GM23338 (cell line): ENCODE measurements around the gene LRFN4. TPM values are rescaled to one million over a fixed set of nuclear protein-coding genes. Genes with fewer than 3 reads are reported as not detected.
A peak's percentile ranks its signal among the peaks of the same experiment; 100 is the strongest.

Experiments
- ATAC-seq: fragments of 200-7000 bp; cut with Tn5 transposase; 3 replicates; pipeline ENCODE4 v1.9.1; 2020
- DNase-seq: peaks from one replicate; pipeline ENCODE4 v3.0.0-alpha.2; 2015; ENCODE audit warnings: low spot score
- H2AFZ ChIP-seq: fragments of 200-600 bp; sonication (generic); 2 replicates; pipeline ENCODE4 v1.8.0; 2016; ENCODE audit warnings: antibody characterized with exemption, mild to moderate bottlenecking, moderate library complexity
- H3F3A ChIP-seq: fragments of 200-600 bp; sonication (generic); replicated peaks from 2 replicates; pipeline ENCODE4 v1.8.0; 2017; ENCODE audit warnings: antibody characterized with exemption, mixed run types, low read depth
- H3K27ac ChIP-seq: fragments of 200-600 bp; sonication (generic); 2 replicates; pipeline ENCODE4 v1.6.1; 2016; ENCODE audit warnings: low read depth
- H3K27me3 ChIP-seq: fragments of 200-600 bp; sonication (generic); 2 replicates; pipeline ENCODE4 v1.8.0; 2016; ENCODE audit warnings: mild to moderate bottlenecking, mixed run types, moderate library complexity; ENCODE audit not compliant: insufficient read depth
- H3K36me3 ChIP-seq: fragments of 200-600 bp; sonication (generic); 2 replicates; pipeline ENCODE4 v1.8.0; 2016; ENCODE audit warnings: mild to moderate bottlenecking; ENCODE audit not compliant: insufficient read depth
- H3K4me1 ChIP-seq: fragments of 200-600 bp; sonication (generic); 2 replicates; pipeline ENCODE4 v1.8.0; 2016; ENCODE audit warnings: mild to moderate bottlenecking, moderate library complexity; ENCODE audit not compliant: insufficient read depth
- H3K4me2 ChIP-seq: fragments of 200-600 bp; sonication (generic); 2 replicates; pipeline ENCODE4 v1.7.1; 2017; ENCODE audit warnings: mixed run types
- H3K4me3 ChIP-seq: fragments of 200-600 bp; sonication (generic); 2 replicates; pipeline ENCODE4 v1.6.1; 2016; ENCODE audit warnings: mixed run types
- H3K79me2 ChIP-seq: fragments of 200-600 bp; sonication (generic); replicated peaks from 2 replicates; pipeline ENCODE4 v1.8.0; 2017; ENCODE audit warnings: mild to moderate bottlenecking; ENCODE audit not compliant: insufficient read depth
- H3K9me2 ChIP-seq: fragments of 200-600 bp; sonication (generic); 2 replicates; pipeline ENCODE4 v1.8.0; 2017; ENCODE audit not compliant: insufficient read depth
- H4K20me1 ChIP-seq: fragments of 200-600 bp; sonication (generic); replicated peaks from 2 replicates; pipeline ENCODE4 v1.8.0; 2017; ENCODE audit warnings: mild to moderate bottlenecking; ENCODE audit not compliant: insufficient read depth
- H3K27ac Mint-ChIP-seq: 2 replicates; pipeline ENCODE4 v1.8.0; 2020; ENCODE audit warnings: inconsistent platforms, mild to moderate bottlenecking, moderate library complexity, mixed read lengths
- H3K27me3 Mint-ChIP-seq: 3 replicates; pipeline ENCODE4 v1.8.0; 2022; ENCODE audit warnings: low read depth, mild to moderate bottlenecking, moderate library complexity, mixed read lengths, inconsistent platforms; ENCODE audit not compliant: insufficient read depth, poor library complexity
- H3K36me3 Mint-ChIP-seq: 3 replicates; pipeline ENCODE4 v1.8.0; 2021; ENCODE audit warnings: low read depth, mild to moderate bottlenecking, inconsistent platforms, moderate library complexity, mixed read lengths
- H3K4me1 Mint-ChIP-seq: 3 replicates; pipeline ENCODE4 v1.8.0; 2020; ENCODE audit warnings: mild to moderate bottlenecking, inconsistent platforms, mixed read lengths
- H3K4me3 Mint-ChIP-seq: 3 replicates; pipeline ENCODE4 v1.8.0; 2021; ENCODE audit warnings: moderate library complexity, mild to moderate bottlenecking, inconsistent platforms, mixed read lengths
- H3K9me3 Mint-ChIP-seq: 3 replicates; pipeline ENCODE4 v1.8.0; 2020; ENCODE audit warnings: moderate library complexity, mild to moderate bottlenecking, inconsistent platforms, mixed read lengths
- CREB1 ChIP-seq: fragments of 250-450 bp; sonication (Bioruptor Pico); IDR thresholded peaks from 2 replicates; pipeline ENCODE4 v1.5.0; 2020; ENCODE audit warnings: low read depth, mild to moderate bottlenecking, moderate library complexity
- ETS1 ChIP-seq: IDR thresholded peaks from 2 replicates; pipeline ENCODE4 v1.6.1; 2016; ENCODE audit warnings: antibody characterized with exemption
- JUNB ChIP-seq: IDR thresholded peaks from one replicate; pipeline ENCODE4 v1.6.1; 2016; ENCODE audit warnings: antibody characterized with exemption; ENCODE audit not compliant: unreplicated experiment
- POLR2AphosphoS5 ChIP-seq: IDR thresholded peaks from 2 replicates; pipeline ENCODE4 v1.6.1; 2016; ENCODE audit warnings: antibody characterized with exemption, low read depth
- ZNF114 ChIP-seq: fragments of 250-450 bp; sonication (Bioruptor Pico); IDR thresholded peaks from 2 replicates; pipeline ENCODE4 v1.5.0; 2020; ENCODE audit warnings: mild to moderate bottlenecking, moderate library complexity
- ZNF331 ChIP-seq: fragments of 250-450 bp; sonication (Bioruptor Pico); IDR thresholded peaks from 2 replicates; pipeline ENCODE4 v1.5.0; 2020; ENCODE audit warnings: low read depth, mild to moderate bottlenecking, moderate library complexity
- ZNF462 ChIP-seq: fragments of 250-450 bp; sonication (Bioruptor Pico); IDR thresholded peaks from 2 replicates; pipeline ENCODE4 v1.5.0; 2020; ENCODE audit warnings: mild to moderate bottlenecking, moderate library complexity
- polyA plus RNA-seq: library from polyadenylated mRNA; unstranded; fragments of >200 nt; fragmentation: Nextera tagmentation; extraction: Ambion mirVana; gene quantifications from 2 replicates; pipeline ENCODE4 v1.2.1, GENCODE V29; 2016
- total RNA-seq: library from RNA; depleted of rRNA; stranded (reverse); fragments of >200 nt; shearing (Covaris generic); gene quantifications from 2 replicates; pipeline ENCODE4 v1.2.3, GENCODE V29; 2014

LRFN4 gene
- total and polyA plus RNA-seq, 2 experiments from 2014 or later, result 9.8 to 63.5 TPM

GRCh38 chr11:66875378-66875777, 18.5 kb downstream of the LRFN4 start (continued):
- TF ChIP-seq ZNF462 (CRISPR knock-in tag), result no peak

GRCh38 chr11:66877588-66878385, 20.9 kb downstream of the LRFN4 start:
- Mint-ChIP-seq H3K4me1 (peaks cover 40% of the 10 kb centered on the region), H3K9me3 (no peaks in the 10 kb centered on the region), H3K36me3 (no peaks in the 10 kb centered on the region), H3K27me3 (peaks cover 9% of the 10 kb centered on the region), H3K27ac (0 out of 2 replicates have a peak overlapping the region, but pooled peaks have one; percentile 34), H3K4me3 (no peak overlapping the region)
- no peaks in the 10 kb centered on the region for H3K36me3 ChIP-seq
- DNase-seq (no peak), ATAC-seq (no peak)
- no peaks in the 10 kb centered on the region for H4K20me1 ChIP-seq
- H3K4me2 ChIP-seq, result no peak overlapping the region
- H3K27me3 ChIP-seq, result no peaks in the 10 kb centered on the region
- no peak overlapping the region for H3K4me3 ChIP-seq
- H3K4me1 ChIP-seq, result peaks cover 6% of the 10 kb centered on the region; the same call in 1 of the 2 replicates
- no peak overlapping the region for H2AFZ ChIP-seq
- H3K27ac ChIP-seq, result no peak overlapping the region
- H3K9me2 ChIP-seq, result no peaks in the 10 kb centered on the region
- H3K79me2 ChIP-seq, result no peaks in the 10 kb centered on the region
- no peaks in the 10 kb centered on the region for H3F3A ChIP-seq
- no peak for TF ChIP-seq CREB1
- TF ChIP-seq ZNF114 (CRISPR knock-in tag), result no peak
- no peak for TF ChIP-seq ZNF331 (CRISPR knock-in tag)
- no peak for TF ChIP-seq JUNB
- no peak for TF ChIP-seq ETS1
- TF ChIP-seq POLR2AphosphoS5, result no peak
- TF ChIP-seq ZNF462 (CRISPR knock-in tag), result no peak
